ENCODE results near the gene RAPGEF2.

DNA sequence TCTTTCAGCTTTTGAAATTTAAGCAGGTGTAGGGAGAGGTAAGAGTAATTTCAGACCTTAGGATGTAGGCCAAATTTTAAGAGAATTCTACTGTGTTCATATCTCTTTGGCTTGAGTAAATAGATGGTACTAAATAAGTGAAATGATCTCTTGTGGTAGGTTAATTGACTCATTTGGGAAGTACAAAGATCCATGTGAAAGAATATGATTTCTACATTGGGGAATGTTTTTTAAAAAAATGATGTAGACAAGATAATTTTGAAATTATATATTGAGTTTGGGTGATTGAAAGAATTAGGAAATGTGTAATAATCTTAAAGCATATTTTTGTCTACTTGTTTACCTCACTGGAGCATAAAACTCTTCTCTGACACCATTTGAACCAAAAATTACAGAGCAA lies 35.6 kb downstream of the RAPGEF2 start:
- TF ChIP-seq ARNTL (CRISPR knock-in tag; IDR thresholded peaks at IDR 0.05; ENCODE audit: borderline replicate concordance, low read depth) (no peak), ISL1 (CRISPR knock-in tag; IDR thresholded peaks at IDR 0.05) (no peak), PPARA (CRISPR knock-in tag; IDR thresholded peaks at IDR 0.05; ENCODE audit: borderline replicate concordance) (no peak), ZNF8 (CRISPR knock-in tag; IDR thresholded peaks at IDR 0.05) (no peak), ZFP3 (CRISPR knock-in tag; IDR thresholded peaks at IDR 0.05) (no peak), ZFP30 (CRISPR knock-in tag; IDR thresholded peaks at IDR 0.05) (no peak), TOX (CRISPR knock-in tag; IDR thresholded peaks at IDR 0.05; ENCODE audit: borderline replicate concordance) (no peak)
- TF ChIP-seq, protein P1, sequence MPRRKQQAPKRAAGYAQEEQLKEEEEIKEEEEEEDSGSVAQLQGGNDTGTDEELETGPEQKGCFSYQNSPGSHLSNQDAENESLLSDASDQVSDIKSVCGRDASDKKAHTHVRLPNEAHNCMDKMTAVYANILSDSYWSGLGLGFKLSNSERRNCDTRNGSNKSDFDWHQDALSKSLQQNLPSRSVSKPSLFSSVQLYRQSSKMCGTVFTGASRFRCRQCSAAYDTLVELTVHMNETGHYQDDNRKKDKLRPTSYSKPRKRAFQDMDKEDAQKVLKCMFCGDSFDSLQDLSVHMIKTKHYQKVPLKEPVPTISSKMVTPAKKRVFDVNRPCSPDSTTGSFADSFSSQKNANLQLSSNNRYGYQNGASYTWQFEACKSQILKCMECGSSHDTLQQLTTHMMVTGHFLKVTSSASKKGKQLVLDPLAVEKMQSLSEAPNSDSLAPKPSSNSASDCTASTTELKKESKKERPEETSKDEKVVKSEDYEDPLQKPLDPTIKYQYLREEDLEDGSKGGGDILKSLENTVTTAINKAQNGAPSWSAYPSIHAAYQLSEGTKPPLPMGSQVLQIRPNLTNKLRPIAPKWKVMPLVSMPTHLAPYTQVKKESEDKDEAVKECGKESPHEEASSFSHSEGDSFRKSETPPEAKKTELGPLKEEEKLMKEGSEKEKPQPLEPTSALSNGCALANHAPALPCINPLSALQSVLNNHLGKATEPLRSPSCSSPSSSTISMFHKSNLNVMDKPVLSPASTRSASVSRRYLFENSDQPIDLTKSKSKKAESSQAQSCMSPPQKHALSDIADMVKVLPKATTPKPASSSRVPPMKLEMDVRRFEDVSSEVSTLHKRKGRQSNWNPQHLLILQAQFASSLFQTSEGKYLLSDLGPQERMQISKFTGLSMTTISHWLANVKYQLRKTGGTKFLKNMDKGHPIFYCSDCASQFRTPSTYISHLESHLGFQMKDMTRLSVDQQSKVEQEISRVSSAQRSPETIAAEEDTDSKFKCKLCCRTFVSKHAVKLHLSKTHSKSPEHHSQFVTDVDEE (CRISPR knock-in tag; IDR thresholded peaks at IDR 0.05): no peak
- TF ChIP-seq, protein P2, sequence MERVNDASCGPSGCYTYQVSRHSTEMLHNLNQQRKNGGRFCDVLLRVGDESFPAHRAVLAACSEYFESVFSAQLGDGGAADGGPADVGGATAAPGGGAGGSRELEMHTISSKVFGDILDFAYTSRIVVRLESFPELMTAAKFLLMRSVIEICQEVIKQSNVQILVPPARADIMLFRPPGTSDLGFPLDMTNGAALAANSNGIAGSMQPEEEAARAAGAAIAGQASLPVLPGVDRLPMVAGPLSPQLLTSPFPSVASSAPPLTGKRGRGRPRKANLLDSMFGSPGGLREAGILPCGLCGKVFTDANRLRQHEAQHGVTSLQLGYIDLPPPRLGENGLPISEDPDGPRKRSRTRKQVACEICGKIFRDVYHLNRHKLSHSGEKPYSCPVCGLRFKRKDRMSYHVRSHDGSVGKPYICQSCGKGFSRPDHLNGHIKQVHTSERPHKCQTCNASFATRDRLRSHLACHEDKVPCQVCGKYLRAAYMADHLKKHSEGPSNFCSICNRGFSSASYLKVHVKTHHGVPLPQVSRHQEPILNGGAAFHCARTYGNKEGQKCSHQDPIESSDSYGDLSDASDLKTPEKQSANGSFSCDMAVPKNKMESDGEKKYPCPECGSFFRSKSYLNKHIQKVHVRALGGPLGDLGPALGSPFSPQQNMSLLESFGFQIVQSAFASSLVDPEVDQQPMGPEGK (CRISPR knock-in tag; IDR thresholded peaks at IDR 0.05; ENCODE audit: borderline replicate concordance): no peak
- TF ChIP-seq, protein P3, sequence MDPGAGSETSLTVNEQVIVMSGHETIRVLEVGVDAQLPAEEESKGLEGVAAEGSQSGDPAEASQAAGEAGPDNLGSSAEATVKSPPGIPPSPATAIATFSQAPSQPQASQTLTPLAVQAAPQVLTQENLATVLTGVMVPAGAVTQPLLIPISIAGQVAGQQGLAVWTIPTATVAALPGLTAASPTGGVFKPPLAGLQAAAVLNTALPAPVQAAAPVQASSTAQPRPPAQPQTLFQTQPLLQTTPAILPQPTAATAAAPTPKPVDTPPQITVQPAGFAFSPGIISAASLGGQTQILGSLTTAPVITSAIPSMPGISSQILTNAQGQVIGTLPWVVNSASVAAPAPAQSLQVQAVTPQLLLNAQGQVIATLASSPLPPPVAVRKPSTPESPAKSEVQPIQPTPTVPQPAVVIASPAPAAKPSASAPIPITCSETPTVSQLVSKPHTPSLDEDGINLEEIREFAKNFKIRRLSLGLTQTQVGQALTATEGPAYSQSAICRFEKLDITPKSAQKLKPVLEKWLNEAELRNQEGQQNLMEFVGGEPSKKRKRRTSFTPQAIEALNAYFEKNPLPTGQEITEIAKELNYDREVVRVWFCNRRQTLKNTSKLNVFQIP (CRISPR knock-in tag; IDR thresholded peaks at IDR 0.05; ENCODE audit: borderline replicate concordance, low read depth): no peak
